C4-2B (cell line): ENCODE measurements around the gene P3H2.
"Not testable (repeated sequence)": the region's sequence is repeated elsewhere in the genome, so short reads cannot be mapped to it uniquely, and the experiment has no call there.

Source experiments
- H3K27ac ChIP-seq: fragments of 450-650 bp; 2 replicates; pipeline ENCODE4 v1.5.1; 2017
- CTCF ChIP-seq: fragments of 450-650 bp; conservative IDR thresholded peaks from 2 replicates; pipeline ENCODE4 v1.5.1; 2017; ENCODE audit warnings: mild to moderate bottlenecking
- ZFX ChIP-seq: fragments of 450-650 bp; IDR thresholded peaks from 2 replicates; pipeline ENCODE4 v1.6.1; 2017

Gene P3H2

GRCh38 chr3:190159902-190160435 is 39.3 kb upstream of the P3H2 start:
- no peak overlapping the region for H3K27ac ChIP-seq

GRCh38 chr3:190158261-190158660 is 37.6 kb upstream of the P3H2 start:
- no peak for TF ChIP-seq CTCF
- TF ChIP-seq ZFX, result no peak
- no peak overlapping the region for H3K27ac ChIP-seq

More at GRCh38 chr3:190159902-190160435, 39.3 kb upstream of the P3H2 start:
- no peak for TF ChIP-seq ZFX
- TF ChIP-seq CTCF, result no peak

- TF ChIP-seq CTCF, result no peak
- no peak for TF ChIP-seq ZFX
- H3K27ac ChIP-seq, result no peak overlapping the region
These were observed 35.1 kb upstream of the P3H2 start for GRCh38 chr3:190155752-190156151.

- H3K27ac ChIP-seq, result no peak overlapping the region
- TF ChIP-seq ZFX (no peak), CTCF (no peak)
These were observed 30.0 kb upstream of the P3H2 start for GRCh38 chr3:190150681-190151080.

- not testable (repeated sequence) for H3K27ac ChIP-seq
These were observed 29.3 kb upstream of the P3H2 start for GRCh38 chr3:190149830-190150619.

- not testable (repeated sequence) for H3K27ac ChIP-seq
These were observed 24.1 kb upstream of the P3H2 start for GRCh38 chr3:190144793-190145192.

- no peak for TF ChIP-seq CTCF
- no peak for TF ChIP-seq ZFX
- H3K27ac ChIP-seq, result no peak overlapping the region
These were observed 21.3 kb upstream of the P3H2 start for GRCh38 chr3:190142041-190142440.

GRCh38 chr3:190139365-190139764 is 18.7 kb upstream of the P3H2 start:
- H3K27ac ChIP-seq, result no peak overlapping the region
- TF ChIP-seq ZFX, result no peak
- no peak for TF ChIP-seq CTCF
